B cell (primary cell): ENCODE measurements around the gene IL22RA2. TPM values are rescaled to one million over a fixed set of nuclear protein-coding genes. Genes with fewer than 3 reads are reported as not detected.

Source experiments
- ATAC-seq: fragments of 200-7000 bp; cut with Tn5 transposase; one replicate; pipeline ENCODE4 v1.10.0; 2021; ENCODE audit warnings: low read depth, mild to moderate bottlenecking, moderate number of reproducible peaks, moderate library complexity
- CTCF ChIA-PET: fragments of 350-600 bp; sonication (Branson Sonifier 250); formaldehyde crosslinking; loops from one replicate; lab custom pipeline; 2021; ENCODE audit warnings: antibody characterized with exemption, inconsistent platforms; lab: Charles Lee
- POLR2A ChIA-PET: fragments of 350-600 bp; sonication (Branson Sonifier 250); formaldehyde crosslinking; loops from one replicate; lab custom pipeline; 2021; ENCODE audit warnings: antibody characterized with exemption; lab: Charles Lee
- DNase-seq: peaks from one replicate; pipeline ENCODE4 v3.0.0; 2013
- H2AFZ ChIP-seq: 2 replicates; pipeline ENCODE4 v1.6.1; 2012; ENCODE audit warnings: mild to moderate bottlenecking, low read depth, low read length; ENCODE audit not compliant: insufficient read depth, poor library complexity, severe bottlenecking
- H3K27ac ChIP-seq, 2 donors: 1 replicate in 1 of 2; 2 replicates in 1 of 2; pipeline ENCODE4 v1.5.1; 2012 to 2013; ENCODE audit warnings: low read length in 2 of 2, mild to moderate bottlenecking in 2 of 2, moderate library complexity in 1 of 2
- H3K27me3 ChIP-seq, 4 experiments: fragments of 200-600 bp in 1 of 4; sonication (generic) in 1 of 4; replicated peaks in 1 of 4; 1 replicate in 2 of 4; 2 replicates in 2 of 4; pipeline versions ENCODE4 v1.6.1 to v1.7.0; 2013 to 2016; ENCODE audit warnings: low read length in 3 of 4, mild to moderate bottlenecking in 2 of 4, mixed read lengths in 1 of 4, moderate library complexity in 1 of 4; ENCODE audit not compliant: insufficient read depth in 4 of 4, control insufficient read depth in 3 of 4; ENCODE audit errors: control extremely low read depth in 1 of 4
- H3K36me3 ChIP-seq, 2 experiments: replicated peaks in 1 of 2; 1 replicate in 1 of 2; 2 replicates in 1 of 2; pipeline versions ENCODE4 v1.6.1 to v1.7.1; 2013; ENCODE audit warnings: low read length in 1 of 2; ENCODE audit not compliant: insufficient read depth in 2 of 2, control insufficient read depth in 1 of 2; ENCODE audit errors: control extremely low read depth in 1 of 2, extremely low read depth in 1 of 2
- H3K4me1 ChIP-seq, 2 donors: fragments of 200-600 bp in 1 of 2; sonication (generic) in 1 of 2; 1 replicate in 1 of 2; 2 replicates in 1 of 2; pipeline versions ENCODE4 v1.5.1 to v1.6.1; 2013 to 2017; ENCODE audit warnings: low read length in 2 of 2; ENCODE audit not compliant: control insufficient read depth in 2 of 2, insufficient read depth in 2 of 2
- H3K4me2 ChIP-seq: replicated peaks from 2 replicates; pipeline ENCODE3; 2012; ENCODE audit warnings: mild to moderate bottlenecking, low read depth, low read length; ENCODE audit not compliant: poor library complexity, severe bottlenecking
- H3K4me3 ChIP-seq, 5 experiments: fragments of 200-600 bp in 1 of 5; sonication (generic) in 1 of 5; 1 replicate in 3 of 5; 2 replicates in 2 of 5; pipeline versions ENCODE4 v1.5.1 to v1.7.0; 2011 to 2016; ENCODE audit warnings: low read length in 4 of 5, mild to moderate bottlenecking in 4 of 5, low read depth in 2 of 5, control low read depth in 1 of 5, moderate library complexity in 1 of 5; ENCODE audit not compliant: insufficient read depth in 1 of 5; ENCODE audit errors: control extremely low read depth in 1 of 5, extremely low read depth in 1 of 5
- H3K79me2 ChIP-seq: fragments of 200-600 bp; sonication (generic); one replicate; pipeline ENCODE4 v1.6.0; 2016; ENCODE audit warnings: low read length; ENCODE audit not compliant: control insufficient read depth, insufficient read depth
- H3K9ac ChIP-seq: fragments of 200-600 bp; sonication (generic); 2 replicates; pipeline ENCODE4 v1.6.1; 2017; ENCODE audit warnings: mild to moderate bottlenecking, low read length, moderate library complexity
- H3K9me3 ChIP-seq, 3 donors: one replicate each; pipeline versions ENCODE4 v1.6.1 to v1.7.1; 2013; ENCODE audit warnings: low read length in 2 of 3; ENCODE audit not compliant: control insufficient read depth in 2 of 3, insufficient read depth in 1 of 3; ENCODE audit errors: control extremely low read depth in 1 of 3
- H4K20me1 ChIP-seq: 2 replicates; pipeline ENCODE4 v1.6.0; 2012; ENCODE audit warnings: mild to moderate bottlenecking, low read length; ENCODE audit not compliant: insufficient read depth, control insufficient read depth, poor library complexity, severe bottlenecking
- H3K27ac Mint-ChIP-seq: one replicate; pipeline ENCODE4 v1.8.0; 2021; ENCODE audit warnings: mixed read lengths
- H3K27me3 Mint-ChIP-seq: one replicate; pipeline ENCODE4 v1.8.0; 2021; ENCODE audit warnings: mixed read lengths
- H3K4me1 Mint-ChIP-seq: one replicate; pipeline ENCODE4 v1.8.0; 2021; ENCODE audit warnings: mixed read lengths
- H3K4me3 Mint-ChIP-seq: one replicate; pipeline ENCODE4 v1.8.0; 2021; ENCODE audit warnings: mixed read lengths
- H3K9me3 Mint-ChIP-seq: one replicate; pipeline ENCODE4 v1.8.0; 2022; ENCODE audit warnings: mixed read lengths; ENCODE audit not compliant: insufficient read depth
- CTCF ChIP-seq: fragments of 200-600 bp; IDR thresholded peaks from one replicate; pipeline ENCODE4 v1.8.0; 2022; ENCODE audit warnings: antibody characterized with exemption, mild to moderate bottlenecking
- EZH2 ChIP-seq: IDR thresholded peaks from 2 replicates; pipeline ENCODE4 v1.6.1; 2012; ENCODE audit warnings: borderline replicate concordance, low read depth, mild to moderate bottlenecking, moderate library complexity, low read length; ENCODE audit not compliant: insufficient read depth, poor library complexity, severe bottlenecking
- whole genome bisulfite sequencing: methylation state at CpG from one replicate; pipeline ENCODE4 v1.1.5; 2013; ENCODE audit warnings: missing lambda C conversion rate; ENCODE audit not compliant: insufficient coverage; 5-methylcytosine and 5-hydroxymethylcytosine counted together
- intact Hi-C: fragments of 100-400 bp; cut with micrococcal nuclease; formaldehyde crosslinking; loops from one replicate; pipeline ENCODE4 v1.10.0; 2022
- polyA plus RNA-seq: library from polyadenylated mRNA; depleted of rRNA; stranded (reverse); fragments of >200 nt; gene quantifications from 2 replicates; pipeline ENCODE4 v1.2.3, GENCODE V29; 2012
- total RNA-seq, 2 donors: library from RNA; stranded (reverse); fragments of 120-200 nt in 1 of 2; gene quantifications; 1 replicate in 1 of 2; 2 replicates in 1 of 2; pipeline versions ENCODE4 v1.2.3 to v1.2.4, GENCODE V29; 2013 to 2022

The IL22RA2 gene
- total and polyA plus RNA-seq, 2 donors (not counting 1 experiment from before 2014, with no cell fraction given), result not detected

- no peaks in the 10 kb centered on the region for H3K36me3 ChIP-seq
- peaks cover 16 to 25% of the 10 kb centered on the region in 2 donors for H3K4me1 ChIP-seq
- no peak for TF ChIP-seq CTCF
- TF ChIP-seq EZH2, result no peak
- POLR2A ChIA-PET, result no interaction called here
- intact Hi-C loops, result loop anchor here (10.0 kb wide), 1 partner anchor 195 kb away; no protein-coding TSS in a partner anchor
- peaks cover 33% of the 10 kb centered on the region for H3K4me1 Mint-ChIP-seq
- CTCF ChIA-PET, result interaction anchor here (0.8 to 3.3 kb wide), 7 partner anchors 12 to 137 kb away, joined by 3 to 13 read pairs (median 4); no protein-coding TSS in a partner anchor
- no peak overlapping the region for H3K4me3 ChIP-seq
- no peaks in the 10 kb centered on the region for H3K27me3 ChIP-seq
- H3K4me2 ChIP-seq, result no peak overlapping the region
- DNase-seq (no peak), ATAC-seq (no peak)
- H3K9me3 Mint-ChIP-seq, result peaks cover 5% of the 10 kb centered on the region
- no peak overlapping the region for H3K4me3 Mint-ChIP-seq
- no peaks in the 10 kb centered on the region for H4K20me1 ChIP-seq
- H3K9ac ChIP-seq, result no peak overlapping the region
- peaks cover 0 to 18% (median 8%) of the 10 kb centered on the region in 3 donors for H3K9me3 ChIP-seq
- no peak overlapping the region for H2AFZ ChIP-seq
- H3K27ac Mint-ChIP-seq, result no peak overlapping the region
- H3K79me2 ChIP-seq, result no peaks in the 10 kb centered on the region
- H3K27ac ChIP-seq, result no peak overlapping the region
- H3K27me3 Mint-ChIP-seq, result no peaks in the 10 kb centered on the region
Observed at GRCh38 chr6:137159912-137160311, 13.5 kb downstream of the IL22RA2 start.

GRCh38 chr6:137157601-137158000 lies 15.8 kb downstream of the IL22RA2 start:
- H3K4me2 ChIP-seq, result no peak overlapping the region
- WGBS, result 100% methylated on average over 1 of the region's 4 CpGs
- H3K4me1 ChIP-seq, result peaks cover 14 to 19% of the 10 kb centered on the region in 2 donors
- H3K27ac ChIP-seq, result no peak overlapping the region
- no peaks in the 10 kb centered on the region for H3K79me2 ChIP-seq
- H2AFZ ChIP-seq, result no peak overlapping the region
- DNase-seq, result no peak
- intact Hi-C loops, result no loop called here
- no peaks in the 10 kb centered on the region for H3K27me3 Mint-ChIP-seq
- H3K4me1 Mint-ChIP-seq, result peaks cover 26% of the 10 kb centered on the region
- no peaks in the 10 kb centered on the region for H3K36me3 ChIP-seq
- no peaks in the 10 kb centered on the region for H3K9me3 Mint-ChIP-seq
- no peaks in the 10 kb centered on the region for H3K27me3 ChIP-seq
- ChIA-PET POLR2A (interaction anchor here (0.6 kb wide), 1 partner anchor 11 kb away, joined by 4 read pairs; no protein-coding TSS in a partner anchor), CTCF (no interaction called here)
- no peak overlapping the region for H3K27ac Mint-ChIP-seq
- no peak overlapping the region for H3K4me3 Mint-ChIP-seq
- no peaks in the 10 kb centered on the region for H4K20me1 ChIP-seq
- no peak overlapping the region for H3K4me3 ChIP-seq
- no peak for ATAC-seq
- TF ChIP-seq EZH2, result no peak
- no peak for TF ChIP-seq CTCF
- H3K9ac ChIP-seq, result no peak overlapping the region
- H3K9me3 ChIP-seq, result peaks cover 0 to 2% (median 0%) of the 10 kb centered on the region in 3 donors
